GM12878 (cell line): ENCODE measurements around the gene ICAM4. TPM values are rescaled to one million over a fixed set of nuclear protein-coding genes. Genes with fewer than 3 reads are reported as not detected.

Source experiments
- CEBPZ ChIP-seq: fragments of 150-350 bp; IDR thresholded peaks from 2 replicates; pipeline ENCODE4 v1.6.1; 2016; ENCODE audit warnings: low read depth, low read length
- POU2F2 ChIP-seq: IDR thresholded peaks from 3 replicates; pipeline ENCODE4 v1.6.1; 2011; ENCODE audit warnings: low read depth, mild to moderate bottlenecking, low read length, borderline replicate concordance
- SKIL ChIP-seq: fragments of 450-650 bp; IDR thresholded peaks from 2 replicates; pipeline ENCODE4 v1.6.1; 2017; ENCODE audit warnings: mild to moderate bottlenecking, low read depth, inconsistent platforms; ENCODE audit not compliant: poor library complexity, severe bottlenecking
- SRF ChIP-seq, 2 experiments: IDR thresholded peaks; 2 replicates each; pipeline ENCODE4 v1.6.1; 2011; ENCODE audit warnings: low read depth in 2 of 2, low read length in 2 of 2, mild to moderate bottlenecking in 1 of 2, moderate library complexity in 1 of 2
- polyA plus RNA-seq, 11 experiments: library from polyadenylated mRNA; depleted of rRNA in 4 of 11; unstranded in 6 of 11; stranded (reverse) in 5 of 11; fragments of >200 nt; fragmentation: Nextera tagmentation in 4 of 11; fragmentation: Illumina TruSeq in 1 of 11; extraction: Ambion mirVana in 4 of 11; extraction: Trizol in 1 of 11; gene quantifications; 1 replicate in 1 of 11; 2 replicates in 10 of 11; pipeline versions ENCODE4 v1.2.1 to v1.2.3, GENCODE V29; 2011 to 2016; ENCODE audit warnings: inconsistent platforms in 2 of 11, missing spikeins in 2 of 11, low read depth in 1 of 11
- total RNA-seq, 4 experiments: library from RNA; depleted of rRNA in 3 of 4; stranded (reverse); fragments of >200 nt in 3 of 4; fragmentation: Illumina TruSeq in 1 of 4; extraction: Trizol in 1 of 4; gene quantifications; 2 replicates each; pipeline versions ENCODE4 v1.2.1 to v1.2.3, GENCODE V29; 2013 to 2021

ICAM4 gene
- total and polyA plus RNA-seq, 10 of the 15 experiments (the other 5 are each of a cell fraction or from before 2014, with no cell fraction given), result 0.31 to 5.1 (median 1.7) TPM

GRCh38 chr19:10299545-10300458 is 13.0 kb downstream of the ICAM4 start (continued):
- no peak for TF ChIP-seq CEBPZ
- TF ChIP-seq SRF (IDR thresholded peaks at IDR 0.05; ENCODE audit: low read depth in 2 of 2, low read length in 2 of 2), result no peak
- no peak for TF ChIP-seq POU2F2
- no peak for TF ChIP-seq SKIL
